HG02885 (cell line): Measurements from ENCODE around the gene MTARC1.

Experiments
- ATAC-seq: cut with Tn5 transposase; IDR thresholded peaks from one replicate; pipeline ENCODE4 v1.9.1; 2021; ENCODE audit warnings: mild to moderate bottlenecking; ENCODE audit not compliant: unreplicated experiment, poor library complexity

The MTARC1 gene

GRCh38 chr1:220827445-220828178 lies 40.9 kb downstream of the MTARC1 start:
- ATAC-seq: no peak

GRCh38 chr1:220828179-220828490 lies 41.4 kb downstream of the MTARC1 start:
- ATAC-seq: no peak

- ATAC-seq: no peak
Measured at GRCh38 chr1:220828950-220829586, 42.4 kb downstream of the MTARC1 start.

GRCh38 chr1:220833436-220833835 lies 46.7 kb downstream of the MTARC1 start:
- no peak for ATAC-seq

GRCh38 chr1:220834155-220834870 lies 47.6 kb downstream of the MTARC1 start:
- no peak for ATAC-seq
